Activated B cell treated with CpG ODN at 0.5 μM for 24 hours (primary cell): ENCODE results near the gene MX2. TPM values are rescaled to one million over a fixed set of nuclear protein-coding genes. Genes with fewer than 3 reads are reported as not detected.

Experiments
- ATAC-seq: fragments of 200-7000 bp; cut with Tn5 transposase; one replicate; pipeline ENCODE4 v1.10.0; 2021; ENCODE audit warnings: low read depth, mild to moderate bottlenecking, moderate library complexity
- CTCF ChIA-PET: fragments of 350-600 bp; sonication (Branson Sonifier 250); formaldehyde crosslinking; loops from one replicate; lab custom pipeline; 2021; ENCODE audit warnings: antibody characterized with exemption; lab: Charles Lee
- POLR2A ChIA-PET: fragments of 350-600 bp; sonication (Branson Sonifier 250); formaldehyde crosslinking; loops from one replicate; lab custom pipeline; 2021; ENCODE audit warnings: antibody characterized with exemption; lab: Charles Lee
- DNase-seq: peaks from one replicate; pipeline ENCODE4 v3.0.0; 2022
- H3K27ac Mint-ChIP-seq: one replicate; pipeline ENCODE4 v1.8.0; 2020; ENCODE audit warnings: mixed read lengths
- H3K27me3 Mint-ChIP-seq: one replicate; pipeline ENCODE4 v1.8.0; 2021; ENCODE audit warnings: mixed read lengths
- H3K36me3 Mint-ChIP-seq: one replicate; pipeline ENCODE4 v1.8.0; 2021; ENCODE audit warnings: low read depth, mixed read lengths
- H3K4me1 Mint-ChIP-seq: one replicate; pipeline ENCODE4 v1.8.0; 2021; ENCODE audit warnings: mixed read lengths
- H3K4me3 Mint-ChIP-seq: one replicate; pipeline ENCODE4 v1.8.0; 2020; ENCODE audit warnings: mild to moderate bottlenecking, mixed read lengths
- H3K9me3 Mint-ChIP-seq: one replicate; pipeline ENCODE4 v1.8.0; 2020; ENCODE audit warnings: mixed read lengths
- intact Hi-C: fragments of 100-400 bp; cut with micrococcal nuclease; formaldehyde crosslinking; loops from one replicate; pipeline ENCODE4 v1.15.1; 2024
- total RNA-seq: library from RNA; stranded (reverse); gene quantifications from 2 replicates; pipeline ENCODE4 v1.2.3, GENCODE V29; 2022
- TF ChIP-seq, protein P1 (sequence below): fragments of 200-600 bp; IDR thresholded peaks from one replicate; pipeline ENCODE4 v1.8.0; 2022; ENCODE audit warnings: antibody characterized with exemption, mild to moderate bottlenecking

MX2 gene
- total RNA-seq, 1 donor from 2014 or later = 34.4 TPM

- peaks cover 69% of the 10 kb centered on the region for H3K4me1 Mint-ChIP-seq
- CTCF ChIA-PET = no interaction called here
- intact Hi-C loops = loop anchor here (5.0 to 10.0 kb wide), 2 partner anchors 515 to 702 kb away; partner anchors contain the start of gene PRDM15
- H3K27me3 Mint-ChIP-seq = no peaks in the 10 kb centered on the region
- DNase-seq (no peak), ATAC-seq (no peak)
- peak overlapping the region; percentile 84 for H3K4me3 Mint-ChIP-seq
- no peaks in the 10 kb centered on the region for H3K9me3 Mint-ChIP-seq
- TF ChIP-seq, protein P1, sequence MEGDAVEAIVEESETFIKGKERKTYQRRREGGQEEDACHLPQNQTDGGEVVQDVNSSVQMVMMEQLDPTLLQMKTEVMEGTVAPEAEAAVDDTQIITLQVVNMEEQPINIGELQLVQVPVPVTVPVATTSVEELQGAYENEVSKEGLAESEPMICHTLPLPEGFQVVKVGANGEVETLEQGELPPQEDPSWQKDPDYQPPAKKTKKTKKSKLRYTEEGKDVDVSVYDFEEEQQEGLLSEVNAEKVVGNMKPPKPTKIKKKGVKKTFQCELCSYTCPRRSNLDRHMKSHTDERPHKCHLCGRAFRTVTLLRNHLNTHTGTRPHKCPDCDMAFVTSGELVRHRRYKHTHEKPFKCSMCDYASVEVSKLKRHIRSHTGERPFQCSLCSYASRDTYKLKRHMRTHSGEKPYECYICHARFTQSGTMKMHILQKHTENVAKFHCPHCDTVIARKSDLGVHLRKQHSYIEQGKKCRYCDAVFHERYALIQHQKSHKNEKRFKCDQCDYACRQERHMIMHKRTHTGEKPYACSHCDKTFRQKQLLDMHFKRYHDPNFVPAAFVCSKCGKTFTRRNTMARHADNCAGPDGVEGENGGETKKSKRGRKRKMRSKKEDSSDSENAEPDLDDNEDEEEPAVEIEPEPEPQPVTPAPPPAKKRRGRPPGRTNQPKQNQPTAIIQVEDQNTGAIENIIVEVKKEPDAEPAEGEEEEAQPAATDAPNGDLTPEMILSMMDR = no peak
- peak overlapping the region; percentile 97 for H3K27ac Mint-ChIP-seq
- POLR2A ChIA-PET = interaction anchor here (0.6 to 2.5 kb wide), 11 partner anchors 7 to 196 kb away, joined by 3 to 13 read pairs (median 6); partner anchors contain the start of gene MX1
- H3K36me3 Mint-ChIP-seq = peaks cover 18% of the 10 kb centered on the region
These were observed 960 bp downstream of the MX2 start for GRCh38 chr21:41362605-41363369.

DNA sequence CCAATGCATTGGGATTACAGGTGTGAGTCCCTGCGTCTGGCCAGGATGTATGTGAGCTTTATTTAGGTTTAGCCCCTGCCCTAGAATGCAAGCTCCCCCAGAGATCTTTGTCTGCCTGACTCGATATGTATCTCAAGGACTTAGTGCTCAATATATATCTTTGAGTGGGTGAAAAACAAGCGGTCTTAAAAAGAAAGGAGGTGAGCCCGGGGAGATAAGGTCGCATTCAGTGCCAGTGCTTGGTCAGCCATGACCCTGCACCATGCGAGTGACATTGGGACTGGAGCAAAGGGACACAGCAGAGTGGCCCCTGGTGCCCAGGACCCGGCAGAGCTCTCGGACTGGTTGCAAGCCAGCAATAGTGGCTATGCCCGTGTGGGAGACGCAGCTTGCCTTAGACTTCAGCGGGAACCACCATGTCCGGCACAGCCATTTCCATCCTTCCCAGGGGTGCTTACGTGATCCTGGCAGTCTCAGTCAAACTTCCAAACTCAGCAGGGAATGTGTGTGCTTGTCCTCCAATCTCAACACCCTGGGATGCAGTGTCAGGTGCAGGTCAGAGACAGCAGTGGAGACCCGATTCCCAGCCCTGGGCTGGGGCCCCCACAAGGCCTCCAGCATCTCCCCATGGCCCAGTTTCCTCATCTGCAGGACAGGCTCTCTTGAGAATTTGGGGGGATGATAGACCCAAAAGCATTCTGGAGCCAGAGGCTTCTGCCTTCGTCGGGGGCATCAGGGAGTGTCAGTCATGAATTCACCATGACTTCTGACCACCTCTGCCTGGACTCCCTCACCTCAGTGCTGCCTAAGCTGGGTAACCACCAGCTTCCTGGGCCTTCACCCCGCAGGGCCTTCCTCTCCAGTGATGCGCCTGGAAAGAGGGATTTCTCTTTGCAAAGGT is 1.8 kb downstream of the MX2 start:
- POLR2A ChIA-PET = interaction anchor here (1.5 to 2.5 kb wide), 4 partner anchors 62 to 197 kb away, joined by 4 to 13 read pairs (median 6); partner anchors contain the start of gene MX1
- CTCF ChIA-PET = no interaction called here
- Mint-ChIP-seq H3K9me3 (no peaks in the 10 kb centered on the region), H3K4me1 (peaks cover 77% of the 10 kb centered on the region), H3K27me3 (no peaks in the 10 kb centered on the region), H3K4me3 (peak overlapping the region; percentile 84), H3K36me3 (peaks cover 18% of the 10 kb centered on the region), H3K27ac (peak overlapping the region; percentile 97)
- TF ChIP-seq, protein P1 = no peak
- intact Hi-C loops = loop anchor here (5.0 to 10.0 kb wide), 2 partner anchors 514 to 701 kb away; partner anchors contain the start of gene PRDM15
- ATAC-seq (no peak), DNase-seq (no peak)

GRCh38 chr21:41364308-41364707 is 2.5 kb downstream of the MX2 start:
- Mint-ChIP-seq H3K9me3 (no peaks in the 10 kb centered on the region), H3K4me1 (peaks cover 84% of the 10 kb centered on the region), H3K36me3 (peaks cover 18% of the 10 kb centered on the region), H3K27me3 (no peaks in the 10 kb centered on the region), H3K27ac (peak overlapping the region; percentile 97), H3K4me3 (no peak overlapping the region)
- TF ChIP-seq, protein P1 = no peak
- ChIA-PET CTCF (no interaction called here), POLR2A (no interaction called here)
- intact Hi-C loops = loop anchor here (5.0 to 10.0 kb wide), 2 partner anchors 513 to 700 kb away; partner anchors contain the start of gene PRDM15
- no peak for DNase-seq
- no peak for ATAC-seq

- H3K4me3 Mint-ChIP-seq = no peak overlapping the region
- H3K9me3 Mint-ChIP-seq = no peaks in the 10 kb centered on the region
- peaks cover 18% of the 10 kb centered on the region for H3K36me3 Mint-ChIP-seq
- POLR2A ChIA-PET = no interaction called here
- peak overlapping the region; percentile 85 for H3K27ac Mint-ChIP-seq
- peaks cover 95% of the 10 kb centered on the region for H3K4me1 Mint-ChIP-seq
- CTCF ChIA-PET = no interaction called here
- intact Hi-C loops = loop anchor here (5.0 to 10.0 kb wide), 2 partner anchors 642 to 699 kb away; no protein-coding TSS in a partner anchor
- no peak for DNase-seq
- TF ChIP-seq, protein P1 = no peak
- H3K27me3 Mint-ChIP-seq = no peaks in the 10 kb centered on the region
- no peak for ATAC-seq
These were observed 3.7 kb downstream of the MX2 start for GRCh38 chr21:41365377-41366107.
